Measurements from ENCODE around the gene ADRB2.

DNA sequence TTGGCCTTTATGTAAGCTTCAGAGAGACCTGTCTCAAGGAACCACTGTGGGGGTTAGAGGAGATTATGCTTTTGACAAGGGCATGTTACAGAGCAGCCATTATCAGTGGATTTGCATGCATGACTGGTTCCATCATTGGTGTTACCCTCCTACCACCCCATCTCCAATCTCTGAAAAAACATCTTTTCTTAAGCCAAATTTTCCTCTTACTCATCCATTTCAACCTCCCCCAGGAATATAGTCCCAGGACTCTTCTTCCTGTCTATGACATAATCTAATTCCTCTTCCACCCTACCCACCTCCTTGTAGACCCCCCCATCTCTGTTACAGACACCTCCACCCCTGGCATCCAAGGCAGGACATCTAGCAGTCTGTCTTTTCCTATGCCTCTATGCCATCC lies 33.1 kb upstream of the ADRB2 start:
- TF ChIP-seq, protein P1, sequence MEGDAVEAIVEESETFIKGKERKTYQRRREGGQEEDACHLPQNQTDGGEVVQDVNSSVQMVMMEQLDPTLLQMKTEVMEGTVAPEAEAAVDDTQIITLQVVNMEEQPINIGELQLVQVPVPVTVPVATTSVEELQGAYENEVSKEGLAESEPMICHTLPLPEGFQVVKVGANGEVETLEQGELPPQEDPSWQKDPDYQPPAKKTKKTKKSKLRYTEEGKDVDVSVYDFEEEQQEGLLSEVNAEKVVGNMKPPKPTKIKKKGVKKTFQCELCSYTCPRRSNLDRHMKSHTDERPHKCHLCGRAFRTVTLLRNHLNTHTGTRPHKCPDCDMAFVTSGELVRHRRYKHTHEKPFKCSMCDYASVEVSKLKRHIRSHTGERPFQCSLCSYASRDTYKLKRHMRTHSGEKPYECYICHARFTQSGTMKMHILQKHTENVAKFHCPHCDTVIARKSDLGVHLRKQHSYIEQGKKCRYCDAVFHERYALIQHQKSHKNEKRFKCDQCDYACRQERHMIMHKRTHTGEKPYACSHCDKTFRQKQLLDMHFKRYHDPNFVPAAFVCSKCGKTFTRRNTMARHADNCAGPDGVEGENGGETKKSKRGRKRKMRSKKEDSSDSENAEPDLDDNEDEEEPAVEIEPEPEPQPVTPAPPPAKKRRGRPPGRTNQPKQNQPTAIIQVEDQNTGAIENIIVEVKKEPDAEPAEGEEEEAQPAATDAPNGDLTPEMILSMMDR (IDR thresholded peaks at IDR 0.05): no peak
- no peak for TF ChIP-seq POLR2A (IDR thresholded peaks at IDR 0.05)
